GM18511 (cell line): ENCODE results near the gene MMRN1.

Experiments used
- ATAC-seq: cut with Tn5 transposase; IDR thresholded peaks from one replicate; pipeline ENCODE4 v1.9.1; 2021; ENCODE audit warnings: mild to moderate bottlenecking, moderate library complexity; ENCODE audit not compliant: unreplicated experiment

MMRN1 gene

DNA sequence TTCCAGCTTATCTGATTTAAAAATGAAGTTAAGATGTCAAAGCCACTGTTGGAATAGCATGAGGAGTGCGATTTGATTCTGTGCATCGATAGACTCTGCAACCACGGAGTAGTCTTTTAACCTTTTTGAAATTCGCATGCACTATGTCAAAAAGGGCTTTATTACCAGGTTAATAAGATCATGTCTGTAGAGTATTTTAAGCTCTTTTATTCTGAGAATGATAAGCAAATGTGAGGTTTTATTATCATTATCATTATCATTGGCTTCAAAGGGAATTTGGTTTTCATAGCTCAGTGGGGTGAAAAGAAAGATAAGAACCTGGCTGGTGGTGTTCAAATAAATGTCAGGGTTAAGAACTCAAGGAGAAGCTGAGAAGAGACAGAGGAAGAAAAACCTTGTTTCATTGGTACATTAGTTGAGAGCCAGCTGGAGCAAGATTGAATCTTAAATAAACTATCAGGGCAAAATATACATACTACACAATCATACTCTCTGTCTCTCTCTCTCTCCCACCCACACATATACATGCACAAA lies 102.6 kb downstream of the MMRN1 start:
- ATAC-seq, result no peak

DNA sequence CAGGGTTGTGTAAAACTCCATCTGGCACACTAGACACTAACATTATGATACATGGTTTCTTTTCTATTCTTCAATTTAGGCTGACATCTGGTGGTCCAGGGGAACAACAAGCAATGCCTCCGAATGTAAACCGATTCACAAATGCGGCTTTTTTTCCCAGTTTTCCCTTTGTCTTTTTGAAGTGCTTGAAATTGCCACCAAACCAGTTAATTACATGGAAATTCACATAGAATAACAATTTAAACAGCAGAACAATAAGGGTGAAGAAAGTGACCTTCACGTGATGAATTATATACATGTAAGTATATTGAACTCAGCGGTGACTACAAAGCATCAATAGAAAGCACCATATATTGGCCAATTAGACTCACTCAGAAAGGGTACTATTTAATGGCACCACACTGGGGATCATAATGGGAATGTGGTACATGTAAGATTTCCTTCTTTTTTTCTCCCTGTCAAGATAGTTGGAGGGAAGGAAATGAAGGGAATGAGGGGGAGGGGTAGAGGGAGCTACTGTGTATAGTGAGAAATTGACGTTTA lies 103.9 kb downstream of the MMRN1 start:
- no peak for ATAC-seq

DNA sequence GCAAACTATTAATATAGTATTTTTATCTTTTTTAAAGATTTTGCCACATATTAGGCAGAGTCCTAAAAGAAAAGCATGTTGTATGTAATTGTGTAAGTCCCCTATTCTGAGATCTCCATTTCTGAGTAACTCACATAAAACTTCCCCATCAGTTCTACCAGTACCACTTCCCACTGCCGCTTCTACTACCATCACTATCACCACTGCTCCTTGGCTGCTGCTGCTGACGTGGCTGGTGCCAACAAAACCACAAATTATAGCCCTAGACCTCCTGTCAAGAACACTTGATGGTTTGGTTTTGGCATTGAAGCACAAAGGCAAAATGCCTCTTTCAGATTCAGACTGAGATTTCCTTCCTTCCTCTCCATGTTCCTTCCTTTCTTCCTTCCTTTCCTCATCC lies 106.4 kb downstream of the MMRN1 start:
- ATAC-seq, result no peak

DNA sequence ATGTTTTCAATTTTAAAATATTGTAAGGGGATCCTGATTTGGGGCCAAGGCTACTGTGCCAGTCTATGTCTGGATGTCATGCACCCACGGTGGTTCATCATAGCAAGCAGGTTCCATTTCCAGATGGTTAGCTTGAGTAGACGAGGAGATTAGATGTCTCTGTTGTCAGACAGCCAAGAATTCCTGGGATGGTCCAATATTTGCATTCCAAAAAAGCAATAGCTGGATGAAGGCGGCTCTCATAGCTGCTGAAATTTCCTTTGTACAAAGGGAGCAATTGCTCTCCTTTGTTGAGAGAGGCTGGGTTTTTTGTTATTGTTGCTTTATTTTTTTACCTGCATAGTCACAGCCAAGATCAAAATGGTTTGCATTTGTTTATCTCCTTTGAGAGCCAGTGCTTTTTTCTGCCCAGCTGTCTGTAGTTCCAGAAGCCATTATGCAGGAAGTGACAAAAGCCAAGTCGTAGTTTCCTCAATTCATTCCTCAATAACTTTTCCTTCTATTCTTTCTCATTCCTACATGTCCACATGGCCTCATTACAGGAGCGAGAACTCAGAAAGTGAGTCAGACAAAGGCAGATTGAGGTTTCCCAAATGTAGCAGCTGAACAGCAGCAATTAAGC lies 107.9 kb downstream of the MMRN1 start:
- ATAC-seq, result no peak
